Measurements from ENCODE around the gene ALKBH5. TPM values are rescaled to one million over a fixed set of nuclear protein-coding genes. Genes with fewer than 3 reads are reported as not detected.
"Not testable (repeated sequence)": the region's sequence is repeated elsewhere in the genome, so short reads cannot be mapped to it uniquely, and the experiment has no call there.

Gene ALKBH5
- polyA plus RNA-seq, 3 donors: 70.6 to 74.7 (median 74.3) TPM

GRCh38 chr17:18208092-18208491 is 24.5 kb downstream of the ALKBH5 start:
- no peak for DNase-seq

GRCh38 chr17:18213666-18214270 is 30.1 kb downstream of the ALKBH5 start:
- no peak for DNase-seq

GRCh38 chr17:18216906-18217305 is 33.3 kb downstream of the ALKBH5 start:
- DNase-seq: not testable (repeated sequence)

GRCh38 chr17:18217412-18218015 is 33.9 kb downstream of the ALKBH5 start:
- DNase-seq: peak; percentile 64

GRCh38 chr17:18218756-18219415 is 35.3 kb downstream of the ALKBH5 start:
- DNase-seq: no peak

- DNase-seq: no peak
These were observed 40.4 kb downstream of the ALKBH5 start for GRCh38 chr17:18224053-18224386.

- no peak for DNase-seq
These were observed 40.9 kb downstream of the ALKBH5 start for GRCh38 chr17:18224387-18225120.

- DNase-seq: peak; percentile 96
These were observed 41.6 kb downstream of the ALKBH5 start, which contains the start of gene LLGL1 for GRCh38 chr17:18225121-18225641. LLGL1 (plus strand) TSS chr17:18225635; CDS start chr17:18225683, 48 bp downstream.

GRCh38 chr17:18225642-18226283 is 42.1 kb downstream of the ALKBH5 start:
- DNase-seq: no peak

- no peak for DNase-seq
These were observed 42.8 kb downstream of the ALKBH5 start for GRCh38 chr17:18226284-18226945.

GRCh38 chr17:18227635-18228034 is 44.0 kb downstream of the ALKBH5 start:
- DNase-seq: no peak

- no peak for DNase-seq
These were observed 44.6 kb downstream of the ALKBH5 start for GRCh38 chr17:18228176-18228682.

GRCh38 chr17:18229254-18229653 is 45.6 kb downstream of the ALKBH5 start:
- no peak for DNase-seq

- DNase-seq: no peak
These were observed 46.1 kb downstream of the ALKBH5 start for GRCh38 chr17:18229771-18230170.

GRCh38 chr17:18230288-18231141 is 46.9 kb downstream of the ALKBH5 start:
- DNase-seq: no peak

GRCh38 chr17:18231164-18231563 is 47.5 kb downstream of the ALKBH5 start:
- no peak for DNase-seq

- no peak for DNase-seq
These were observed 50.3 kb downstream of the ALKBH5 start for GRCh38 chr17:18233803-18234518.

- DNase-seq: no peak
These were observed 51.3 kb downstream of the ALKBH5 start for GRCh38 chr17:18234853-18235380.

- DNase-seq: no peak
These were observed 52.2 kb downstream of the ALKBH5 start for GRCh38 chr17:18235743-18236256.

All from renal pelvis (tissue), 4 donors.